HG02852 (cell line): ENCODE results near the gene PARD6G.
"Not testable (repeated sequence)": the region's sequence is repeated elsewhere in the genome, so short reads cannot be mapped to it uniquely, and the experiment has no call there.

Experiments used
- ATAC-seq: cut with Tn5 transposase; IDR thresholded peaks from one replicate; pipeline ENCODE4 v1.9.1; 2021; ENCODE audit warnings: mild to moderate bottlenecking, moderate library complexity; ENCODE audit not compliant: unreplicated experiment

PARD6G gene

DNA sequence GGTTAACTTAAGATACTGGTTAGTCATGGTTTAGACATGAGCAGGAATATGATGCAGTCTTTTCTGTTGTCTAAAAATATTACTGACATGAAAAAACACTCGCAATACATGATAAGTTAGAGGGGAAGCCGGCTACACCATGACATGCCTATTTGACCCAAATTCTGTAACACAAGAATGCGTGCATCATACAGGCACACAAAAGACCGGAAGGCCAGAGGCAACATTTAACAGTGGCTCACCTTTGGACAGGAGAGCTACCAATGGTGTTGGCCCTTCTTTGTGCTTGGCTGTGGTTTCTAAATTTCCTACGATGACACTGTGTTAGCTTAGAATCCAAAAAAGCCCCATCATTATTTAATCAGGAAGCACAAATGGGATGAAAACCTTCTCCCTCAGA lies 4.1 kb downstream of the PARD6G start:
- ATAC-seq = no peak

DNA sequence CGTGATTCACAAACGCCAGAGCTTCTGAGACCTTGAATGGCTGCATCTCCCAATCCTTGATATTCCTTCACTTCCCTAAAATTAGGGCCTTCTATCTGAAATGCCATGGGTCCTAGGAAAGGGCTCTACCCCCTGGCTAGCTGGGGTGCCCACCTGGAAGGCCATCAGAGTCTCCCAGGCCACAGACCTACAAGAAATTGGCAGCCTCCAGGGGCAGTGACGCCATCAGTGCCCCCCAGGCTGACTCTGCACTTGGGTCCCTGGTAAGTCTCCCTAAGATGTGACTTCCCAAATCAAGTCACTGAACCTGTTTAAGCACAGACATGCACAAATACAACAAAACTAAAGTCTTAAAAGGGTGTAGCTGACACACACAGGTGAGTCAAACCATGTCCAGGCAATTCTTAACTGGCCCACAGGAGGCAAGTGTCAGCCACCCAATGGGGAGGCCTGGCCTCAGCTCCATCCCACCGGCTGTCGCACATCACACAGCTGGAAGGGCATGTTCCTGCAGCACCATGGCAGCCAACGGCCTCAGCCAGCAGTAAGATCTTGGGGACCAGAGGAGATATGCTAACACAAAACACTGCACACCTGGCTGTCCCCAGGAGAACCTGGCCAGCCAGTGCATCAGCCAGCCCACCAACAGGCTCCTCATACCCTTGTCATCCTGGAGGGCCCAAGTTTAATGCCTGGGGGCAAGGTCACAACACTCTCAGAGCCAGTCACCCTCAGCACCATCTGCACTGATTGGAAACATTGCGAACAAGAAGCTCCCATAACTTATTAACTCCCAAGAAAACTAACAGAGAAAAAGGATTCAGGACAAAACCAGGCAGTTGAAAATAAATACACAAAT lies 5.2 kb downstream of the PARD6G start:
- no peak for ATAC-seq

DNA sequence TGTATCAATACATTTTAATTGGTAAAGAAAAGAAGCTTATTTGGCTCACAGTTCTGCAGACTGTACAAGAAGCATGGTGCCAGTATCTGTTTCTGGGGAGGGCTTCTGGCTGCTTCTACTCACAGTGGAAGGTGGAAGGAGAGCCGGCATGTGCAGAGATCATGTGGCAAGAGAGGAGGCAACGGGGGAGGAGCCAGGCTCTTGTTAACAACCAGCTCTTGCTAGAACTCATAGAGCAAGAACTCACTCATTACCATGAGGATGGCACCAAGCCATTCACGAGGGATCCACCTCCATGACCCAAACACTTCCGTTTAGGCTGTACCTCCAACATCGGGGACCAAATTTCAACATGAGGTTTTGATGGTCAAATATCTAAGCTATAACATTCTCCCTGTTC lies 7.5 kb downstream of the PARD6G start:
- ATAC-seq = no peak

DNA sequence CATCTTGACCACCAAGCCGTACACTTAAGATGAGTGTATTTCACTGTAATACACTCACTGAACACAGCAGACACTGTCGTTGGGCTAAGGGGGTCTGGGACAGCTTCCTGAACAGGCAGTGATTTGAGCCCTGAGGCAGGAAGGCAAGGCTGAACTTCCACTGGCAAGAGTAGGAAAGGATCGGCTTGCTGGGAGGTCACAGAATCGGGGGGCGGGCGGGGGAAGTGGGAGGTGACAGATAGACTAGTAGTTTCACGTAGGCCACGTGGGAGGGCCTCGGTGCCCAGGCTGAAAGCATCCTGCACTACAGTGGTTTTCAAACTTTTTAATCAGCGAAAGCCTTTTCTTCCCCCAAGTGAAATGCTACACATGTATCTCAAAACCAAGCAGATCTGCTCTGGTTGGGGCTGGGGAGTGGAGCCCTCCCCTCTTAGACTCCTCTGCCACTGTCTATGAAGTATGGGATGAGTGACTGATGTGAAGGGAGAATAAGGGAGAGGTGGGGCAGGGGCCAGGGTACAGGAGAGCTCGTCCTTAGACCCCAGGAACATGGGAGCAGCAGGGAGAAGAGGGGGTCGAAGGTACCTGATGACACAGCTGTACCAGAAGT lies 8.6 kb downstream of the PARD6G start:
- ATAC-seq = no peak

DNA sequence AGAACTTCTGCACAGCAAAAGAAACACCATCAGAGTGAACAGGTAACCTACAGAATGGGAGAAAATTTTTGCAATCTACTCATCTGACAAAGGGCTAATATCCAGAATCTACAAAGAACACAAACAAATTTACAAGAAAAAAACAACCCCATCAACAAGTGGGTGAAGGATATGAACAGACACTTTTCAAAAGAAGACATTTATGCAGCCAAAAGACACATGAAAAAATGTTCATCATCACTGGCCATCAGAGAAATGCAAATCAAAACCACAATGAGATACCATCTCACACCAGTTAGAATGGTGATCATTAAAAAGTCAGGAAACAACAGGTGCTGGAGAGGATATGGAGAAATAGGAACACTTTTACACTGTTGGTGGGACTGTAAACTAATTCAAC lies 9.8 kb downstream of the PARD6G start:
- not testable (repeated sequence) for ATAC-seq

DNA sequence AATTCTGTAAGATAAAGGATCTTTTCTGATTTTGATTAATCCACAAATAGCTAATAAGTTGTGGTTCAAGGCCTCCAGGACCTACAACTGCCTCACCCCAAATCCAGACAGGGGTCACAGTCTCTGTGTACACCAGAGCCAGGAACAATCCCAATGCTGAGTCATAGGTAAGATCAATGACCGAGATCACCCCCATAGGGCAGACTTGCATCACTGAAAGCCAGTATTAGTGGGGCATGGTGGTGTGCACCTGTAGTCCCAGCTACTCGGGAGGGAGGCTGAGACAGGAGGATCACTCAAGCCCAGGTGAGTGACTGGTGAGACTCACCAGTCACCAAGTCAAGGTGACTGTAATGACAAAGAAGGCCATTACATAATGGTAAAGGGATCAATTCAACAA lies 12.9 kb downstream of the PARD6G start:
- ATAC-seq = no peak

DNA sequence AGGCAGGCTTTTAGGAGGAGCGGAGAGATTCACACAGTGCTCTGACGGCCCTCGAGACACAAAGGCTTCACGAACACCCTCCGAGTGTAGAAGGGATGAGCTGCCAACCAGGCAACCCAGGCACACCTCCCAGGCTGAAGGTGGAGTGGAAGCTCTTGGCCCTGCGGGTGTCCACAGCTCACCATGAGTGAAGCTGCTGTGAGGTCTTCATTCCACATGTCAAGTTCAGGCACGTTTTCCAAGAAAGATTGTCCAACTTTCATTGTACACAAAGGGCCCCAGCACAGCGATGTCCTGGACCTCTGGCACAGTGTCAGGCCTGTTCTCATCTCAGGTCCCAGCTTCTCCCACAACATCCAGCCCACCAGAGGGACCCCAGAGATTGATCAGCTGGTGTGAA lies 13.4 kb downstream of the PARD6G start:
- ATAC-seq = no peak

DNA sequence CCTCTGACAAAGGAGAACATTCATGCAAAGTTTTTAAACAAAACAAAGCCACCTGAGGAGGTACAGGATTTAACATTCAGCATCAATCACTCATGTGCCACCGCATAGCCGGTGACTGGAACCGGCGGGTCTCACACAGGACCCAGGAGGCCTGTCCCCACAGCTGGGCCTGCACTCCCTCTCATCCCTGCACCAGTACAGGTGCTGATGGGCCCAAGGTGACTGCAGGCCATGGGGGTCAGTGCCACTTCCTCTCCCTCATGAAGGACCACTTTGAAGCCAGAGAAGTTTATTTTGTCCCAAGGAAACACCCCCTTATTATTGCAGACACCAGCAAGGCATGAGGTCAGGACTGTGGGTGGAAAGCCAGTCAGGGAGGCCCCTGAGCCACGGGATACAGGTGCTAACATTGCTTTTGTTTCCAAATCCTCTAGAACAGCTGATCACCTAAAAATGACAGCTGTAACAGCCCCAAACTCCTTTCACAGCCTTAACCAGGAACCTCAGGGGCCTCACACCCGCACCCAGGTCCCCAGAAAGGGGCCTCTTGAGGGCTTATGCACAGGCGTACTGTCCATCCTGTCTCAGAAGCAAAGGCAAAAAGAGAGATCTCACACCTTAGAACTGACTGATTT lies 14.0 kb downstream of the PARD6G start:
- ATAC-seq = no peak

DNA sequence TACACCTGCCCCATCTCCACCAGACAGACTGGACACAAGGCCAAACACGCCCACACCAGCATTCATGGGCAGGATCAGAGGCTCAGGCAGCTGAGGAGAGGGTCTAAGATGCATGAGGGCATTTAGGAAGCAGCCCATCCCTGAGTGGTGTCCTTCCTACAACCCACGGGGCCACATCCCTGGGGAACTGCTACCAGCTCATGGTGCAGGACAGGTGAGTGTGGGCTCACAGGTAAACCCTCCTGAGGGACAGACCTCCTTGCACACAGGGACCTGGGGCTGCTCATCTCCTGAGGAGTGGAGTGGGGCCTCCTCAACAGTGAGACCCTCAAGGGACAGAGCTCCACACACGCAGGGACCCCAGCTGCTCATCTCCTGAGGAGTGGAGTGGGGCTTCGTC lies 14.6 kb downstream of the PARD6G start:
- ATAC-seq = no peak

DNA sequence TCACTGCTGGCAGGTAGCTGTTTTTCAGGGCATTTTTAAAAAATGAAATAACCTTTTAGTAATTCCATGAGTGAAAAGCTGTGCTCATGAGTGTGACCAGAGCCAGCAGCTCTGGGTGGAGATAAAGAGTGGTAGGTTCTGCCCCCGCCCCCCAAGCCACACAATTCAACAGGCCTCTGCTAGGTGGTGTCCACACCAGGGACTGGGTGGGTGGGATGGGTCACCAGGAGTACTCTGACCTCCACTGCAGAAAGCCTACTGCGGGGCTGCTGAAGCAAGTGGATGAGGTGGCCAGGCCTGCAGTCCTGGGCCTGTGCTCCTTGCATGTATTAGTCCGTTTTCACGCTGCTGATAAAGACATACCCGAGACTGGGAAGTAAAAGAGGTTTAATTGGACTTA lies 15.3 kb downstream of the PARD6G start:
- ATAC-seq = no peak

DNA sequence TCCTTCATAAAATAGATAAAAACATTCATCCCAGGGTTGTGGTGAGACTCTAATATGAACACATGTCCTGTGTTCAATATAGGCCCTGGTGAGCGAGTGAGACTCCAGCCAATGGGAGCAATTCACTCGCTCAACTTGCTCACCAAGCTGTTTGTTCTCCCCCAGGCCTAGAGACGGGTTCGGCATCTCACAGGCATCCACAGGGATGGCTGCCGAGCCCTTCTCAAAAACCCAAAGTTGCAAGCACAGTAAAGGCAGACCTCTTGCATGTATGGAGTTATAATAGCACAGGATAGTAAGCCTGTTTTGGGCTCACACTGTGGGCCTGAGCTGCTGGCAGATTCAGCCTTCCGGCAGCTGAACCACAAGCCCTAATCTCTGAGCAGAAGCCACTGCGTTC lies 15.7 kb downstream of the PARD6G start:
- ATAC-seq = no peak

DNA sequence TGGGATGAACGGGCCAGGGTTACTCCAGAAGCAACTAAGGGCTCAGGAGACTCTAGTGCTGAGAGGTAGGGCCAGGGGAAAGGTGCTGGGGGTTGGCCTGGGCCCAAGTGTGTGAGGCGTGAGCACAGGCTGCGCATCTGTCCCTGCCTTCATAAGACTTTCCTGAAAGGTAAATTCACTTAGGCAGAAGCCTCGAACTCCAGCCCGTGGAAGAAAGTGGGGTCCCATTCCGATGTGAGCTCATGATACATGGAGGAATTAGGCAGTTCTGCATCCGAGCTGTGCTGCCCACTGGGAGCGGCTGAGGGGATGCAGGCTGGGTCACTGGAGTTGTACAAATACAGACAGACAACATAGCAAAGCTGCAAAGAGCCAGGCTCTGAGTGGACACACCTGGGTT lies 16.2 kb downstream of the PARD6G start:
- no peak for ATAC-seq

DNA sequence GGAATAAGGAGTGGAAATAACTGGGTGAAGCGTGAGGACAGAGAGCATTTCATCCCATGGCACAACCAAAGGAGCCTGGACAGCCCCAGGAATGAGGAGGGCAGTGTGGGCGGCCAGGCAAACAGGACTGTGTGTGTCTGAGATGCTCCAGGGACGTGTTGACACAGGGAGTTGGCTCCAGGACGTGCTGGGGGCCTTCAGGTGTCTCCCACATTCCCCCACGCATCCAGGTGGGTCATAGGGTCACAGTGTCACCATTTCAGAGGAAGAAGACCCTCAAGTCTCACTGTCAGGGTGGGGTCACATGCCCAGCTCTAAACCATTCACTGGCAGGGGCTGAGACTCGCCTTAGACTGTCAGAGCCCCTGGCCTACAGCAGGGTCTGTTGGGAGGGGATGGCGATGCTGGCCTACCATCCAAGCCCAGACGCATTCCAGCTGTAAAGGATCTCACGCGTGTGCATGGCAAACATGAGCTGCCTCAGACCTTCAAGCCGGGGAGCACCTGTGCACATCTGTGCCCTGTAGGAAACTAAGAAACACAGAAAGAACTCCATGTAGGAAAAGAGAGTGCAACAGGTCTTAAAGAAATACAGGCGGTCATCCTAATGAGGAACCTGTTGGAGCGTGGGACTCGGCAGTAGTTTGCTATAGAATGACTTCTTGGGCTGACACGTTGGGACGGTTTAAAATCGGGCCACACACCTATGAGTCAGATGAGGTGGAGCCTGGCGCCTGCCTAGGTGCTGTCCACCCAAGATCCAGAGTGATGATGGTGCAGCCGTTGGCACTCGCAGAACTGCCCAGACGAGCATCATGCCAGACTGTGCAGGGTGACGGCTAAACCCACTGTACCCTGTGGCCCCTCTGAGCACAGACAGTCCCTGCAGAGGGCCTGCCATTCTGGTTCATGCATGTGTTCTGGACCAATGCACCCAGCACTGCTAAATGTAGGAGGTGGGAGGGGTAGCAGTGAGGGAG lies 17.3 kb downstream of the PARD6G start:
- ATAC-seq = no peak

DNA sequence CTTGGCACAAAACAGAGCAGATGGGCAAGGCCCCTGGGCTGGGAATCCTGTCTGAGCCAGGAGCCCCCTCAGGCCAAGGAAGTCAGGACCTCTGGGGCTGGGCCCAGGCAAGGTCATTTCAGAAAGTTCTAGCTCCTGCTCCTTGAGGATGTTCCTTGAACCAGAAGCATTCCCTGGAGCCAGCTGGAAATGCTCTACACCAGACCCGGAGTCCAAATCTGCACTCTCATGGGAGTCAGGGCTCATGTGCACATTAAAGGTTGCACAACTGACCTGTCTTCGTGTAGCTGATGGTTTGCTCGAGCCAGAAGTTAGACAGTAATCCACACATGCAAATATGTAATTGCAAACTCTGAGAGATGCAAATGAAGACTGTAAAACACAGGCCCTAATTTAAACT lies 18.0 kb downstream of the PARD6G start:
- no peak for ATAC-seq

DNA sequence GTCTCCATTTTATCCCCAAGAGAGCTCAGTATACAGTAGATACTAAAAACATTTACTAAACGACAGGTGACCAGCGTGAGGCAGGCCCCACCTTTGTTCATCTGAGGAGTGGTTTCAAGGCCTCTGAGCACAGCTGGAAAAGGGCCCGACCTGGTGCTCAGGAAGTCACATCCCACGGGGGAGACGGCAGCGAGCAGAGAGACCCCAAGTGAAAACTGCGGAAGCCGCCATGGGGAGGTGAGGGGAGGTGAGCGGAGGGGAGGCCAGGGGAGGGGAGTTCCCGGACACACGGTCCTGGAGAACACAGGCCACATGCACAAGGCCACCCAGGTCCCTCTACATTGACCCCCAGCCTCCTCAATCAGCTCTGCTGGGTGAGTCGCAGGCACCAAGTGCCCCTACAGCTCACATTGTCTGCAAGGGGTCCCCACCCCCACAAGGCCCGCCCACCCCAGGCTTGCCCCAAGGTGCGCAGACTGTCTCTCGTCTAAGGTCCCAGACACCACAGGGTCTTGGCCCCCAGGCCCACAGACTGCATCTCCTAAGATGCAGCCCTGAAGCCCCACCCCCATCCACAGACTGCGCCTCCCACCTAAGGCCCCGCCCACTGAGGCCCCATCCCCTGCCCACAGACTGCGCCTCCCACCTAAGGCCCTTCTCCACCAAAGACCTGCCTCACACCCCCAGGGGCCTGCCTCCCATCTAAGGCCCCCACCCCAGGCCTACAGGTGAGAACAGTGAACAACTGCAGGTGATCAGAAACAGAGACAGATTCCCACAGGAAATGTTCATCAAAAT lies 19.1 kb downstream of the PARD6G start:
- no peak for ATAC-seq

DNA sequence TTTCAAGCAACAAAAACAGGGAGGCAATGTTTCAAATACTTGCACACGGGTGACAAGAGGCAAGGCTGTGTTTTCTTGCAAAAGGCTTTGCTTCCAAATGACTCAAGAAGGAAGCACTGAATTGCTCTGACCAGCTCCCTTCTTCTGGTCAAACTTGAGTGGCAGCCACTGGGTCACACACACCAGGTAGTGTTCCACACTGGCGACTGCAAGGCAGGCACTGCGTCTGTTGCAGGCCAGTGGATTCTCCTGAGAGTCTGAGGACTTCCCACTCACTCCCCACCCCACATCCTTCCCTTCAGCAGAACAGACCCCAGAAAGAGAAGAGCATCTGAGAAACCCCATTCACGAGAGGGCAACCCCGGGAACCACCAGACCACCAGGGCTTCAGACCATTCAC lies 19.8 kb downstream of the PARD6G start:
- ATAC-seq = no peak

DNA sequence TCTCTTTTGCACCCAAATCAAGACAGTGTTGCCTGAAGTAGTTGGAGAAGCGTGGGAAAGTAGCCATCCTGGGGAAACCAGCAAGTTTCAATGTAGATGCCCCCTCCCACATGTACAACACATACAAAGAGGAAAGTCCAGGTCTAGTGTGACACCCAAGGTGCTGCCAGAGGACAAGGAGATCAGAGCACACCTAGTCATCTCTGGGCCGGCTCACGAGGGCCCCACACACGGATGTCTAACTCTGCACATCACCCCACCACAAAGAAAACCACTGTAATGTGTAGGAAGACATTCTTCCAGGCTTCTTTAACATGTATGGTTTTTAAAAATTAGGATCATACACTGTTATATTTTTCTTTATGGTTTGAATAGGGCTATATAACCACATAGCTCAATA lies 21.6 kb downstream of the PARD6G start:
- peak; percentile 72 for ATAC-seq

DNA sequence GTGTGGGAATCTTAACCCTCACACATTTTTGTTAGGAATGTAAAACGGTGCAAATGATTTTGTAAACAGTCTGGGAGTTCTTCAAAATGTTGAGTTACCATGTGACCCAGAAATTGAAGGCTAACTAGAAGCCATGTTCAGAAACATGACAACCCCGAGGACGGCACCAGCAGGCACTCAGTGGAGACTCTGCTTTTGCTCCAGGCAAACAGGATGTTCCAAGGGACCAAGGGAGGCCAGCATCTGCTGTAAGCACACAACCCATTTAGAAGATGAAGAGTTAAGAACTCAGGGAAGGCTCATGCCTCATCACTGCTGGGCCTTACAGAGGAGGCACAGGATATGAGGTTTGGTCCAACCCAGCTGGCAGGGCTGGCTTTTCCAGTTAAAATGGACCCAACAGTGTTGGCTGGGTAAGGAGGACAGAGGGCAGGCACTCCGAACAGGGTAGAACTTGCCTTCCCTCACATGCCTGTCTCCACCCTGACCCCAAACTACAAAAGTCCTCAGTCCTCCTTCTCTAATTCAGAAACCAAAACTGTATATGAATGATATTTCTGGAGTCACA lies 23.6 kb downstream of the PARD6G start:
- no peak for ATAC-seq

DNA sequence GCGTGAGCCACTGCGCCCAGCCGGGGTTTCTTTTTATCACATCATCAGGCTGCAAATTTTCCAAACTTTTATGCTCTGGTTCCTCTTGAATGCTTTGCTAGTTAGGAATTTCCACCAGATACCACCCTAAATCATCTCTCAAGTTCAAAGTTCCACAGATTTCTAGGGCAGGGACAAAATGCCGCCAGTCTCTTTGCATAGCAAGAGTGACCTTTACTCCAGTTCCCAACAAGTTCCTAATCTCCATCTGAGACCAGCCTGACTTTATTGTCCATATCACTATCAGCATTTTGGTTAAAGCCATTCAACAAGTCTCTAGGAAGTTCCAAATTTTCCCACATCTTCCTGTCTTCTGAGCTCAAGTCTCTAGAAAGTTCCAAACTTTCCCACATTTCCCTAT lies 27.8 kb downstream of the PARD6G start:
- not testable (repeated sequence) for ATAC-seq
